M059J (cell line): ENCODE measurements around the gene FXYD7. TPM values are rescaled to one million over a fixed set of nuclear protein-coding genes. Genes with fewer than 3 reads are reported as not detected.
"Not testable (repeated sequence)": the region's sequence is repeated elsewhere in the genome, so short reads cannot be mapped to it uniquely, and the experiment has no call there.

Experiments used
- DNase-seq: peaks from one replicate; pipeline ENCODE4 v3.0.0-alpha.2; 2012; ENCODE audit warnings: low read depth
- total RNA-seq: library from RNA; depleted of rRNA; stranded (reverse); fragments of >200 nt; shearing (Covaris generic); gene quantifications from 2 replicates; pipeline ENCODE4 v1.2.3, GENCODE V29; 2014

Gene FXYD7
- total RNA-seq, 1 experiment from 2014 or later = not detected

- peak; percentile 71 for DNase-seq
Measured at GRCh38 chr19:35144600-35145436, 1.8 kb downstream of the FXYD7 start.

- DNase-seq = no peak
Measured at GRCh38 chr19:35146746-35147459, 3.8 kb downstream of the FXYD7 start.

- no peak for DNase-seq
Measured at GRCh38 chr19:35149463-35149862, 6.4 kb downstream of the FXYD7 start.

- DNase-seq = no peak
Measured at GRCh38 chr19:35150445-35150844, 7.4 kb downstream of the FXYD7 start.

- no peak for DNase-seq
Measured at GRCh38 chr19:35151273-35152065, 8.4 kb downstream of the FXYD7 start.

GRCh38 chr19:35153129-35153522 lies 10.1 kb downstream of the FXYD7 start:
- DNase-seq = not testable (repeated sequence)

GRCh38 chr19:35153701-35154524 lies 10.9 kb downstream of the FXYD7 start:
- peak; percentile 53 for DNase-seq

GRCh38 chr19:35154525-35155406 lies 11.7 kb downstream of the FXYD7 start, which contains the start of gene FXYD5:
TSS of gene FXYD5 (plus strand) at chr19:35154735. CDS start at chr19:35155551, 816 bp downstream.
- peak; percentile 87 for DNase-seq

GRCh38 chr19:35155441-35155840 lies 12.4 kb downstream of the FXYD7 start:
- no peak for DNase-seq

- DNase-seq = no peak
Measured at GRCh38 chr19:35155981-35156672, 13.1 kb downstream of the FXYD7 start.

- no peak for DNase-seq
Measured at GRCh38 chr19:35156673-35157014, 13.6 kb downstream of the FXYD7 start.

- DNase-seq = no peak
Measured at GRCh38 chr19:35157431-35157830, 14.4 kb downstream of the FXYD7 start.

- no peak for DNase-seq
Measured at GRCh38 chr19:35159606-35160005, 16.6 kb downstream of the FXYD7 start.

GRCh38 chr19:35160629-35161433 lies 17.8 kb downstream of the FXYD7 start:
- no peak for DNase-seq

- DNase-seq = no peak
Measured at GRCh38 chr19:35161434-35161743, 18.3 kb downstream of the FXYD7 start.

GRCh38 chr19:35162471-35163326 lies 19.6 kb downstream of the FXYD7 start:
- DNase-seq = peak; percentile 84

GRCh38 chr19:35164418-35164817 lies 21.4 kb downstream of the FXYD7 start:
- DNase-seq = peak; percentile 44
